K562 (cell line): ENCODE results near the gene FAHD2A. TPM values are rescaled to one million over a fixed set of nuclear protein-coding genes. Genes with fewer than 3 reads are reported as not detected.

Experiments used
- ATAC-seq: fragments of 200-7000 bp; cut with Tn5 transposase; 3 replicates; pipeline ENCODE4 v1.9.1; 2020; ENCODE audit warnings: moderate library complexity
- BruUV-seq: library from RNA; stranded (reverse); fragments of 400-500 nt; replicated peaks from 2 replicates; lab custom pipeline; 2021; lab: Mats Ljungman, UMichigan
- CTCF ChIA-PET: fragments of 300-600 bp; formaldehyde crosslinking; extraction: SDS; loops from one replicate; lab custom pipeline; 2021; ENCODE audit warnings: low intra/inter-chr PET ratio; lab: Yijun Ruan, JAX
- POLR2A ChIA-PET: fragments of 300-600, 350-650 bp; sonication (Branson Sonifier 250); formaldehyde crosslinking; extraction: SDS; loops from one replicate; lab custom pipeline; 2021; ENCODE audit warnings: antibody characterized with exemption, inconsistent platforms; lab: Yijun Ruan, JAX
- DNase-seq, 4 experiments: peaks; one replicate each; pipeline versions ENCODE4 v3.0.0 to v3.0.0-alpha.2; 2011 to 2018; ENCODE audit warnings: low spot score in 3 of 4, mixed read lengths in 3 of 4; ENCODE audit errors: extremely low read depth in 1 of 4
- FAIRE-seq: peaks from 2 replicates; lab custom pipeline; 2011; peaks lifted over from hg19 to GRCh38; lab: Jason Lieb, UNC
- H2AFZ ChIP-seq: 2 replicates; pipeline ENCODE4 v1.6.0; 2011; ENCODE audit warnings: low read depth, low read length, control low read depth, inconsistent platforms
- H3K27ac ChIP-seq: fragments of 200-600 bp; 3 replicates; pipeline ENCODE4 v1.8.0; 2011; ENCODE audit warnings: low read depth, mild to moderate bottlenecking, control low read depth, inconsistent platforms, low read length, moderate library complexity, mixed read lengths; ENCODE audit errors: extremely low read depth
- H3K27me3 ChIP-seq, 2 experiments: fragments of 300-600 bp in 1 of 2; 2 replicates in 1 of 2; 3 replicates in 1 of 2; pipeline versions ENCODE4 v1.6.0 to v1.8.0; 2011; ENCODE audit warnings: inconsistent platforms in 2 of 2, low read length in 2 of 2, mild to moderate bottlenecking in 1 of 2, mixed read lengths in 1 of 2, moderate library complexity in 1 of 2; ENCODE audit not compliant: control insufficient read depth in 2 of 2, insufficient read depth in 2 of 2
- H3K36me3 ChIP-seq: fragments of 300-600 bp; 3 replicates; pipeline ENCODE4 v1.8.0; 2011; ENCODE audit warnings: mild to moderate bottlenecking, low read length, inconsistent platforms; ENCODE audit not compliant: control insufficient read depth, insufficient read depth
- H3K4me1 ChIP-seq, 2 experiments: fragments of 200-600 bp in 1 of 2; replicated peaks in 1 of 2; 2 replicates in 1 of 2; 3 replicates in 1 of 2; pipeline versions ENCODE4 v1.5.1 to v1.8.0; 2011; ENCODE audit warnings: inconsistent platforms in 2 of 2, low read length in 2 of 2, mild to moderate bottlenecking in 1 of 2, mixed read lengths in 1 of 2, moderate library complexity in 1 of 2; ENCODE audit not compliant: control insufficient read depth in 2 of 2, insufficient read depth in 2 of 2
- H3K4me2 ChIP-seq: 2 replicates; pipeline ENCODE4 v1.6.1; 2011; ENCODE audit warnings: low read length, control low read depth, inconsistent platforms, mixed read lengths; ENCODE audit not compliant: insufficient read depth
- H3K4me3 ChIP-seq: fragments of 200-600 bp; sonication (generic), shearing (Covaris generic); 2 replicates; pipeline ENCODE4 v1.5.1; 2016; ENCODE audit warnings: control low read depth, inconsistent platforms
- H3K79me2 ChIP-seq: fragments of 200-600 bp; 3 replicates; pipeline ENCODE4 v1.8.0; 2011; ENCODE audit warnings: low read length, inconsistent platforms; ENCODE audit not compliant: control insufficient read depth, insufficient read depth
- H3K9ac ChIP-seq, 2 experiments: 2 replicates each; pipeline versions ENCODE4 v1.6.0 to v1.6.1; 2011; ENCODE audit warnings: low read depth in 2 of 2, low read length in 2 of 2, control low read depth in 1 of 2, inconsistent platforms in 1 of 2, mild to moderate bottlenecking in 1 of 2, mixed read lengths in 1 of 2; ENCODE audit not compliant: insufficient read depth in 1 of 2
- H3K9me1 ChIP-seq: one replicate; pipeline ENCODE4 v1.6.0; 2011; ENCODE audit warnings: inconsistent platforms, mild to moderate bottlenecking, low read length, moderate library complexity; ENCODE audit not compliant: control insufficient read depth, insufficient read depth
- H3K9me3 ChIP-seq: replicated peaks from 2 replicates; pipeline ENCODE4 v1.5.1; 2011; ENCODE audit warnings: low read depth, low read length, inconsistent platforms; ENCODE audit not compliant: control insufficient read depth, insufficient read depth
- H4K20me1 ChIP-seq: replicated peaks from 2 replicates; pipeline ENCODE4 v1.6.1; 2011; ENCODE audit warnings: low read length, inconsistent platforms, mixed read lengths; ENCODE audit not compliant: control insufficient read depth, insufficient read depth
- CBX8 ChIP-seq: fragments of 200-600 bp; sonication (generic); IDR thresholded peaks from 2 replicates; pipeline ENCODE4 v1.6.1; 2012; ENCODE audit warnings: borderline replicate concordance, mixed run types, low read depth, mild to moderate bottlenecking, moderate library complexity, mixed read lengths, low read length, control low read depth, inconsistent platforms; ENCODE audit not compliant: poor library complexity, severe bottlenecking; ENCODE audit errors: extremely low read depth
- CEBPB ChIP-seq: fragments of 450-650 bp; IDR thresholded peaks from 2 replicates; pipeline ENCODE4 v1.6.1; 2016; ENCODE audit warnings: missing genetic modification characterization, missing compliant biosample characterization
- EWSR1 ChIP-seq: fragments of 450-650 bp; IDR thresholded peaks from 2 replicates; pipeline ENCODE4 v1.6.1; 2018; ENCODE audit warnings: borderline replicate concordance, mild to moderate bottlenecking, low read depth, moderate library complexity; ENCODE audit not compliant: partially characterized antibody
- HNRNPL ChIP-seq: fragments of 200-400 bp; formaldehyde crosslinking; IDR thresholded peaks from 2 replicates; pipeline ENCODE4 v1.6.1; 2017; ENCODE audit warnings: low read depth, mild to moderate bottlenecking, low read length
- LCOR ChIP-seq: sonication (generic); formaldehyde crosslinking; IDR thresholded peaks from 2 replicates; pipeline ENCODE4 v1.8.0; 2022; ENCODE audit warnings: mild to moderate bottlenecking, missing genetic modification reagents
- MXI1 ChIP-seq: IDR thresholded peaks from 2 replicates; pipeline ENCODE4 v1.6.1; 2011; ENCODE audit warnings: low read depth, mild to moderate bottlenecking, improper control_type of control experiment, low read length
- PCBP1 ChIP-seq: fragments of 200-400 bp; formaldehyde crosslinking; IDR thresholded peaks from 2 replicates; pipeline ENCODE4 v1.6.1; 2018; ENCODE audit warnings: mild to moderate bottlenecking, low read depth, low read length; ENCODE audit not compliant: poor library complexity, severe bottlenecking
- ZNF140 ChIP-seq: fragments of 250-450 bp; sonication (Bioruptor Pico); IDR thresholded peaks from 2 replicates; pipeline ENCODE4 v1.8.0; 2021; ENCODE audit warnings: moderate library complexity, mild to moderate bottlenecking, inconsistent platforms
- ZNF212 ChIP-seq: fragments of 450-650 bp; formaldehyde crosslinking; IDR thresholded peaks from 2 replicates; pipeline ENCODE4 v1.4.0; 2020; ENCODE audit warnings: mild to moderate bottlenecking
- ZNF224 ChIP-seq: sonication (generic); formaldehyde crosslinking; IDR thresholded peaks from 2 replicates; pipeline ENCODE4 v1.8.0; 2022; ENCODE audit warnings: mild to moderate bottlenecking, missing genetic modification reagents
- ZNF699 ChIP-seq: fragments of 250-450 bp; sonication (Bioruptor Pico); IDR thresholded peaks from 2 replicates; pipeline ENCODE4 v1.8.0; 2021; ENCODE audit warnings: mild to moderate bottlenecking, moderate library complexity; ENCODE audit not compliant: insufficient replicate concordance
- WGBS: fragments of 100-300 bp; shearing (Covaris generic); methylation state at CpG from one replicate; pipeline ENCODE4 v1.1.6; 2016; ENCODE audit warnings: low coverage, mixed read lengths; ENCODE audit not compliant: insufficient coverage; ENCODE audit errors: missing lambda C conversion rate; 5-methylcytosine and 5-hydroxymethylcytosine counted together
- in situ Hi-C: fragments of 300-500 bp; cut with MboI; formaldehyde crosslinking; loops from 4 replicates; pipeline ENCODE4 v1.15.0; 2018; ENCODE audit warnings: inconsistent platforms, mixed read lengths
- intact Hi-C: fragments of 100-400 bp; cut with micrococcal nuclease; formaldehyde crosslinking; loops from 2 replicates; pipeline ENCODE4 v1.14.2; 2022
- polyA plus RNA-seq, 8 experiments: library from polyadenylated mRNA; depleted of rRNA in 4 of 8; stranded (reverse) in 5 of 8; unstranded in 3 of 8; fragments of >200 nt; fragmentation: Nextera tagmentation in 2 of 8; fragmentation: Illumina TruSeq in 1 of 8; extraction: Ambion mirVana in 2 of 8; extraction: Trizol in 1 of 8; gene quantifications; 2 replicates each; pipeline versions ENCODE4 v1.2.1 to v1.2.3, GENCODE V29; 2011 to 2014; ENCODE audit warnings: inconsistent platforms in 1 of 8, missing spikeins in 1 of 8
- total RNA-seq, 7 experiments: library from RNA; depleted of rRNA in 6 of 7; stranded (reverse); fragments of >200 nt in 6 of 7; fragmentation: Illumina TruSeq in 2 of 7; extraction: Trizol in 2 of 7; gene quantifications; 2 replicates each; pipeline versions ENCODE4 v1.2.1 to v1.2.3, GENCODE V29; 2011 to 2021; ENCODE audit warnings: low replicate concordance in 1 of 7
- TF ChIP-seq, protein P1 (sequence below): IDR thresholded peaks from 3 replicates; pipeline ENCODE4 v1.6.1; 2011; ENCODE audit warnings: borderline replicate concordance, mild to moderate bottlenecking, moderate library complexity; ENCODE audit not compliant: insufficient read length; ENCODE audit errors: extremely low read depth

Gene FAHD2A
- total and polyA plus RNA-seq, 9 of the 15 experiments (the other 6 are each of a cell fraction or from before 2014, with no cell fraction given): 13.8 to 41.0 (median 30.4) TPM

DNA sequence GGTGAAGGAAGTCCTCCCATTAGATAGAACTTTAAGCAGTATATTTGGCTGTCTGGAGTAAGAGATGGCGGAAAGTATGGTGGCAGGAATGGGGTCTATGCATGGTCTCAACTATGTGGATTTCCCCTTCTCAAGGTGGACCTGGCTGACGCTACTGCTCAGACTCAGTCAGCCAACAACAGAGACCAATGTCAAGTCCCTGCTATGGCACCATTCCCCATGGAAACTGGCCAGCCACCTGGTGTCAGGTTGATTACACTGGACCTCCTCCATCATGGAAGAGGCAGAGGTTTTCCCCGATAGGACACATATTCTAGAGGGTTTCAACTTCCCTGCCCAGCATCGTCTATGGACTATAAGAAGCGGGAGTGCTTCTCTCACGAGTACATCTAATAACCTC lies 8.6 kb upstream of the FAHD2A start:
- BruUV-seq: no TSS peak
- no peak for FAIRE-seq
- no peak overlapping the region for H2AFZ ChIP-seq
- no peaks in the 10 kb centered on the region for H3K9me3 ChIP-seq
- no peaks in the 10 kb centered on the region for H3K79me2 ChIP-seq
- peaks cover 15 to 37% of the 10 kb centered on the region in 2 experiments; a peak in 4 of 5 replicates for H3K27me3 ChIP-seq
- in situ Hi-C loops: loop anchor here (10.0 kb wide), 1 partner anchor 641 kb away; the partner anchor contains the start of gene GPAT2
- no peak for TF ChIP-seq ZNF224 (CRISPR knock-in tag)
- intact Hi-C loops: no loop called here
- H3K4me1 ChIP-seq: peaks cover 0 to 10% of the 10 kb centered on the region in 2 experiments; a peak in 2 of 5 replicates
- no peak overlapping the region for H3K4me3 ChIP-seq
- no peak overlapping the region for H3K9ac ChIP-seq
- H3K9me1 ChIP-seq: no peaks in the 10 kb centered on the region
- ChIA-PET CTCF (no interaction called here), POLR2A (no interaction called here)
- H4K20me1 ChIP-seq: no peaks in the 10 kb centered on the region
- no peak overlapping the region for H3K27ac ChIP-seq
- no peak for ATAC-seq
- no peaks in the 10 kb centered on the region for H3K36me3 ChIP-seq
- 3% methylated on average over 6 of the region's 6 CpGs for WGBS
- H3K4me2 ChIP-seq: no peak overlapping the region
- no peak for DNase-seq

DNA sequence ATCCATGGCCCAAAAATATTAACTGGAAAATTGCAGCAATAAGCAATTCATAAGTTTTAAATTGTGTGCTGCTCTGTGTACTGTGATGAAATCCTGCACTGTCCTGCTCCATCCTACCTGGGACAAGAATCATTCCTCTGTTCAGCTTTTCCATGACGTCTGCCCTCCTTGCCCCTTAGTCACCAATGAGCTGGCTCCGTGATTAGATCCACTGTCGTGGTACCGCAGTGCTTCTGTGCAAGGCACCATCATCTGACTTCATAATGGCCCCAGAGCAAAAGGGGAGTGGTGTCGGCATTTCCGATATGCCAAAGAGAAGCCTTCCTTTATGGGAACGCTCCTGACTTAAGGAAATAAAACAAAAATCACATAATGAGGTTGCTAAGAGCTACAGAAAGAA lies 3.4 kb upstream of the FAHD2A start:
- intact Hi-C loops (no loop called here), in situ Hi-C loops (loop anchor here (10.0 kb wide), 1 partner anchor 636 kb away; the partner anchor contains the start of gene GPAT2)
- 49% methylated on average over 7 of the region's 7 CpGs for WGBS
- ATAC-seq: no peak
- no peaks in the 10 kb centered on the region for H3K36me3 ChIP-seq
- H3K79me2 ChIP-seq: peaks cover 22% of the 10 kb centered on the region
- H3K4me2 ChIP-seq: no peak overlapping the region
- no peaks in the 10 kb centered on the region for H3K9me1 ChIP-seq
- ChIA-PET POLR2A (interaction anchor here (0.7 kb wide), 1 partner anchor 12 kb away, joined by 3 read pairs; no protein-coding TSS in a partner anchor), CTCF (no interaction called here)
- H3K4me1 ChIP-seq: peaks cover 7 to 12% of the 10 kb centered on the region in 2 experiments; a peak in 4 of 5 replicates
- peaks cover 14 to 27% of the 10 kb centered on the region in 2 experiments; a peak in 4 of 5 replicates for H3K27me3 ChIP-seq
- no peaks in the 10 kb centered on the region for H3K9me3 ChIP-seq
- no peak overlapping the region for H3K27ac ChIP-seq
- no peak overlapping the region for H3K9ac ChIP-seq
- DNase-seq: no peak
- TF ChIP-seq ZNF212 (CRISPR knock-in tag): no peak
- TF ChIP-seq ZNF140 (CRISPR knock-in tag): no peak
- no peak for TF ChIP-seq EWSR1
- no peak for TF ChIP-seq CBX8
- TF ChIP-seq PCBP1: no peak
- TF ChIP-seq CEBPB (tag): no peak
- TF ChIP-seq, protein P1, sequence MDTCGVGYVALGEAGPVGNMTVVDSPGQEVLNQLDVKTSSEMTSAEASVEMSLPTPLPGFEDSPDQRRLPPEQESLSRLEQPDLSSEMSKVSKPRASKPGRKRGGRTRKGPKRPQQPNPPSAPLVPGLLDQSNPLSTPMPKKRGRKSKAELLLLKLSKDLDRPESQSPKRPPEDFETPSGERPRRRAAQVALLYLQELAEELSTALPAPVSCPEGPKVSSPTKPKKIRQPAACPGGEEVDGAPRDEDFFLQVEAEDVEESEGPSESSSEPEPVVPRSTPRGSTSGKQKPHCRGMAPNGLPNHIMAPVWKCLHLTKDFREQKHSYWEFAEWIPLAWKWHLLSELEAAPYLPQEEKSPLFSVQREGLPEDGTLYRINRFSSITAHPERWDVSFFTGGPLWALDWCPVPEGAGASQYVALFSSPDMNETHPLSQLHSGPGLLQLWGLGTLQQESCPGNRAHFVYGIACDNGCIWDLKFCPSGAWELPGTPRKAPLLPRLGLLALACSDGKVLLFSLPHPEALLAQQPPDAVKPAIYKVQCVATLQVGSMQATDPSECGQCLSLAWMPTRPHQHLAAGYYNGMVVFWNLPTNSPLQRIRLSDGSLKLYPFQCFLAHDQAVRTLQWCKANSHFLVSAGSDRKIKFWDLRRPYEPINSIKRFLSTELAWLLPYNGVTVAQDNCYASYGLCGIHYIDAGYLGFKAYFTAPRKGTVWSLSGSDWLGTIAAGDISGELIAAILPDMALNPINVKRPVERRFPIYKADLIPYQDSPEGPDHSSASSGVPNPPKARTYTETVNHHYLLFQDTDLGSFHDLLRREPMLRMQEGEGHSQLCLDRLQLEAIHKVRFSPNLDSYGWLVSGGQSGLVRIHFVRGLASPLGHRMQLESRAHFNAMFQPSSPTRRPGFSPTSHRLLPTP: no peak
- TF ChIP-seq LCOR (CRISPR knock-in tag): no peak
- TF ChIP-seq HNRNPL: no peak
- TF ChIP-seq ZNF699 (CRISPR knock-in tag): no peak
- TF ChIP-seq MXI1: no peak
- 0 out of 2 replicates have a peak, but pooled peaks cover 4% of the 10 kb centered on the region for H4K20me1 ChIP-seq
- no peak overlapping the region for H3K4me3 ChIP-seq
- H2AFZ ChIP-seq: no peak overlapping the region
- BruUV-seq: no TSS peak
- no peak for FAIRE-seq
